Measurements from ENCODE around the gene TCF19. TPM values are rescaled to one million over a fixed set of nuclear protein-coding genes. Genes with fewer than 3 reads are reported as not detected.
A peak's percentile ranks its signal among the peaks of the same experiment; 100 is the strongest.

Gene TCF19
- total RNA-seq, 1 experiment from 2014 or later, result 12.7 TPM

DNA sequence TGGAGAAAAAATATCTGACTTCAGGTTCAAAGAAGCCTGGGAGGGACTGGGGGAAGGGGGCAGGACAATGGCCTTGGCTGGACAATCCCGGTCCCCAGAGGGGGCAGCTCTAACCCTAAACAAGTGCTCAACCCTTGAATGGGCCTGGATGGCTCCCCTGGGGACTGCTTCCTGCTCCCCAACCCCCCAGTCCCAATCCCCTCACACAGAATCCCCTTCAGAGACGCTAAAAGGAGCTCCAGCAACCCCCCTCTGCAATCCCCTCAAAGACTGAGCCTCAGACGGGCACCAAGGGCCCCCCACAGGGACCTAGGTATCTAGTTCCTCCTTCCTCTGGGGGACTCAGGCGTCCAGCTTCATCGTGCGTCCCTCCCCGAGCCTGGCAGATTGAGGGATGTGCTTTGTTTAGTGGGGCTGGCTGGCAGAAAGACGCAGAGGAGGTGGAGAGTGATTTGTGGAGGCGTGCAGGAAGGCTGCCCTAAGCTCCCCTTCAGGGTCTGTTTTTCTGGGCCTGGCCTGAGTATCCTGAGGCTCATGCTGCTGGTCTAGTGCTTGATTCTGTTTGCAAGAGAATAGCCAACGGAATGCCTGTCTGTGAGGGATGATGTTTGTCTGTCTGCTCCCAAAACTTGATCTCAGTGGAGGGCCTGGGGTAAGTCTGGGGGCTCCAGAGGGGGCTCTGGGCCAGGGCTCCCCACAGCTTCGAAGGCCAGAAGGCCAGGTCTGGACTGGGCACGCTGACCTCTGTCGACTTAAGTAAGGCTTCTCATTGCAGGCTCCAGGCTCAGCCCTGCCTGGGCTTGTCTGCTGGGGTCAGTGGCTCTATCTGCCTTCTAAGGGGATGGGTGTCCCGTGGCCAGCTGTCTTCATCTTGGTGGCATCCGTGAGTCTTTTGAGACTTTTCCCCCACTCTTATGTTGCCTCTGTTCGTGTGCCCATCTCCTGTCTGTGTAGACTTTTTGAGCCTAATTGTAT, 13.8 kb downstream of the TCF19 start (continued):
- TF ChIP-seq TCF7 (CRISPR knock-in tag; IDR thresholded peaks at IDR 0.05; ENCODE audit: low read depth) (no peak), RELA (CRISPR knock-in tag; IDR thresholded peaks at IDR 0.05; ENCODE audit: borderline replicate concordance) (no peak), FOXP1 (CRISPR knock-in tag; IDR thresholded peaks at IDR 0.05; ENCODE audit: borderline replicate concordance) (0 out of 2 replicates have a peak, but pooled peaks have one; percentile 4), ZNF671 (CRISPR knock-in tag; IDR thresholded peaks at IDR 0.05) (no peak), RORB (CRISPR knock-in tag; IDR thresholded peaks at IDR 0.05) (no peak), NFE2L1 (CRISPR knock-in tag; IDR thresholded peaks at IDR 0.05) (no peak), ZNF263 (CRISPR knock-in tag; IDR thresholded peaks at IDR 0.05; ENCODE audit: low read depth) (no peak), HMGA2 (CRISPR knock-in tag; IDR thresholded peaks at IDR 0.05) (no peak), ZNF416 (CRISPR knock-in tag; IDR thresholded peaks at IDR 0.05) (no peak), TEAD1 (CRISPR knock-in tag; IDR thresholded peaks at IDR 0.05) (no peak), ZNF396 (CRISPR knock-in tag; IDR thresholded peaks at IDR 0.05; ENCODE audit: borderline replicate concordance) (no peak), GRHL2 (CRISPR knock-in tag; IDR thresholded peaks at IDR 0.05; ENCODE audit: insufficient replicate concordance, severe bottlenecking) (no peak), PRRX2 (CRISPR knock-in tag; IDR thresholded peaks at IDR 0.05) (no peak), EMX1 (CRISPR knock-in tag; IDR thresholded peaks at IDR 0.05) (0 out of 2 replicates have a peak, but pooled peaks have one; percentile 36), JAZF1 (CRISPR knock-in tag; IDR thresholded peaks at IDR 0.05) (no peak), ZNF219 (CRISPR knock-in tag; IDR thresholded peaks at IDR 0.05; ENCODE audit: borderline replicate concordance) (no peak), GABPB1 (CRISPR knock-in tag; IDR thresholded peaks at IDR 0.05) (no peak), KAT7 (CRISPR knock-in tag; IDR thresholded peaks at IDR 0.05; ENCODE audit: borderline replicate concordance) (no peak)
- TF ChIP-seq, protein P1, sequence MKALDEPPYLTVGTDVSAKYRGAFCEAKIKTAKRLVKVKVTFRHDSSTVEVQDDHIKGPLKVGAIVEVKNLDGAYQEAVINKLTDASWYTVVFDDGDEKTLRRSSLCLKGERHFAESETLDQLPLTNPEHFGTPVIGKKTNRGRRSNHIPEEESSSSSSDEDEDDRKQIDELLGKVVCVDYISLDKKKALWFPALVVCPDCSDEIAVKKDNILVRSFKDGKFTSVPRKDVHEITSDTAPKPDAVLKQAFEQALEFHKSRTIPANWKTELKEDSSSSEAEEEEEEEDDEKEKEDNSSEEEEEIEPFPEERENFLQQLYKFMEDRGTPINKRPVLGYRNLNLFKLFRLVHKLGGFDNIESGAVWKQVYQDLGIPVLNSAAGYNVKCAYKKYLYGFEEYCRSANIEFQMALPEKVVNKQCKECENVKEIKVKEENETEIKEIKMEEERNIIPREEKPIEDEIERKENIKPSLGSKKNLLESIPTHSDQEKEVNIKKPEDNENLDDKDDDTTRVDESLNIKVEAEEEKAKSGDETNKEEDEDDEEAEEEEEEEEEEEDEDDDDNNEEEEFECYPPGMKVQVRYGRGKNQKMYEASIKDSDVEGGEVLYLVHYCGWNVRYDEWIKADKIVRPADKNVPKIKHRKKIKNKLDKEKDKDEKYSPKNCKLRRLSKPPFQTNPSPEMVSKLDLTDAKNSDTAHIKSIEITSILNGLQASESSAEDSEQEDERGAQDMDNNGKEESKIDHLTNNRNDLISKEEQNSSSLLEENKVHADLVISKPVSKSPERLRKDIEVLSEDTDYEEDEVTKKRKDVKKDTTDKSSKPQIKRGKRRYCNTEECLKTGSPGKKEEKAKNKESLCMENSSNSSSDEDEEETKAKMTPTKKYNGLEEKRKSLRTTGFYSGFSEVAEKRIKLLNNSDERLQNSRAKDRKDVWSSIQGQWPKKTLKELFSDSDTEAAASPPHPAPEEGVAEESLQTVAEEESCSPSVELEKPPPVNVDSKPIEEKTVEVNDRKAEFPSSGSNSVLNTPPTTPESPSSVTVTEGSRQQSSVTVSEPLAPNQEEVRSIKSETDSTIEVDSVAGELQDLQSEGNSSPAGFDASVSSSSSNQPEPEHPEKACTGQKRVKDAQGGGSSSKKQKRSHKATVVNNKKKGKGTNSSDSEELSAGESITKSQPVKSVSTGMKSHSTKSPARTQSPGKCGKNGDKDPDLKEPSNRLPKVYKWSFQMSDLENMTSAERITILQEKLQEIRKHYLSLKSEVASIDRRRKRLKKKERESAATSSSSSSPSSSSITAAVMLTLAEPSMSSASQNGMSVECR (CRISPR knock-in tag; IDR thresholded peaks at IDR 0.05; ENCODE audit: borderline replicate concordance), result no peak
- TF ChIP-seq, protein P2, sequence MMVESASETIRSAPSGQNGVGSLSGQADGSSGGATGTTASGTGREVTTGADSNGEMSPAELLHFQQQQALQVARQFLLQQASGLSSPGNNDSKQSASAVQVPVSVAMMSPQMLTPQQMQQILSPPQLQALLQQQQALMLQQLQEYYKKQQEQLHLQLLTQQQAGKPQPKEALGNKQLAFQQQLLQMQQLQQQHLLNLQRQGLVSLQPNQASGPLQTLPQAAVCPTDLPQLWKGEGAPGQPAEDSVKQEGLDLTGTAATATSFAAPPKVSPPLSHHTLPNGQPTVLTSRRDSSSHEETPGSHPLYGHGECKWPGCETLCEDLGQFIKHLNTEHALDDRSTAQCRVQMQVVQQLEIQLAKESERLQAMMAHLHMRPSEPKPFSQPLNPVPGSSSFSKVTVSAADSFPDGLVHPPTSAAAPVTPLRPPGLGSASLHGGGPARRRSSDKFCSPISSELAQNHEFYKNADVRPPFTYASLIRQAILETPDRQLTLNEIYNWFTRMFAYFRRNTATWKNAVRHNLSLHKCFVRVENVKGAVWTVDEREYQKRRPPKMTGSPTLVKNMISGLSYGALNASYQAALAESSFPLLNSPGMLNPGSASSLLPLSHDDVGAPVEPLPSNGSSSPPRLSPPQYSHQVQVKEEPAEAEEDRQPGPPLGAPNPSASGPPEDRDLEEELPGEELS (CRISPR knock-in tag; IDR thresholded peaks at IDR 0.05), result peak; percentile 97; the same call in 1 of the 2 replicates
- TF ChIP-seq, protein P3, sequence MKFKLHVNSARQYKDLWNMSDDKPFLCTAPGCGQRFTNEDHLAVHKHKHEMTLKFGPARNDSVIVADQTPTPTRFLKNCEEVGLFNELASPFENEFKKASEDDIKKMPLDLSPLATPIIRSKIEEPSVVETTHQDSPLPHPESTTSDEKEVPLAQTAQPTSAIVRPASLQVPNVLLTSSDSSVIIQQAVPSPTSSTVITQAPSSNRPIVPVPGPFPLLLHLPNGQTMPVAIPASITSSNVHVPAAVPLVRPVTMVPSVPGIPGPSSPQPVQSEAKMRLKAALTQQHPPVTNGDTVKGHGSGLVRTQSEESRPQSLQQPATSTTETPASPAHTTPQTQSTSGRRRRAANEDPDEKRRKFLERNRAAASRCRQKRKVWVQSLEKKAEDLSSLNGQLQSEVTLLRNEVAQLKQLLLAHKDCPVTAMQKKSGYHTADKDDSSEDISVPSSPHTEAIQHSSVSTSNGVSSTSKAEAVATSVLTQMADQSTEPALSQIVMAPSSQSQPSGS (CRISPR knock-in tag; IDR thresholded peaks at IDR 0.05; ENCODE audit: borderline replicate concordance, low read depth), result no peak
- TF ChIP-seq, protein P4, sequence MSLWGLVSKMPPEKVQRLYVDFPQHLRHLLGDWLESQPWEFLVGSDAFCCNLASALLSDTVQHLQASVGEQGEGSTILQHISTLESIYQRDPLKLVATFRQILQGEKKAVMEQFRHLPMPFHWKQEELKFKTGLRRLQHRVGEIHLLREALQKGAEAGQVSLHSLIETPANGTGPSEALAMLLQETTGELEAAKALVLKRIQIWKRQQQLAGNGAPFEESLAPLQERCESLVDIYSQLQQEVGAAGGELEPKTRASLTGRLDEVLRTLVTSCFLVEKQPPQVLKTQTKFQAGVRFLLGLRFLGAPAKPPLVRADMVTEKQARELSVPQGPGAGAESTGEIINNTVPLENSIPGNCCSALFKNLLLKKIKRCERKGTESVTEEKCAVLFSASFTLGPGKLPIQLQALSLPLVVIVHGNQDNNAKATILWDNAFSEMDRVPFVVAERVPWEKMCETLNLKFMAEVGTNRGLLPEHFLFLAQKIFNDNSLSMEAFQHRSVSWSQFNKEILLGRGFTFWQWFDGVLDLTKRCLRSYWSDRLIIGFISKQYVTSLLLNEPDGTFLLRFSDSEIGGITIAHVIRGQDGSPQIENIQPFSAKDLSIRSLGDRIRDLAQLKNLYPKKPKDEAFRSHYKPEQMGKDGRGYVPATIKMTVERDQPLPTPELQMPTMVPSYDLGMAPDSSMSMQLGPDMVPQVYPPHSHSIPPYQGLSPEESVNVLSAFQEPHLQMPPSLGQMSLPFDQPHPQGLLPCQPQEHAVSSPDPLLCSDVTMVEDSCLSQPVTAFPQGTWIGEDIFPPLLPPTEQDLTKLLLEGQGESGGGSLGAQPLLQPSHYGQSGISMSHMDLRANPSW (CRISPR knock-in tag; conservative IDR thresholded peaks at IDR 0.05; ENCODE audit: low read depth), result peak; percentile 76; the same call in 1 of the 2 replicates
- TF ChIP-seq, protein P5, sequence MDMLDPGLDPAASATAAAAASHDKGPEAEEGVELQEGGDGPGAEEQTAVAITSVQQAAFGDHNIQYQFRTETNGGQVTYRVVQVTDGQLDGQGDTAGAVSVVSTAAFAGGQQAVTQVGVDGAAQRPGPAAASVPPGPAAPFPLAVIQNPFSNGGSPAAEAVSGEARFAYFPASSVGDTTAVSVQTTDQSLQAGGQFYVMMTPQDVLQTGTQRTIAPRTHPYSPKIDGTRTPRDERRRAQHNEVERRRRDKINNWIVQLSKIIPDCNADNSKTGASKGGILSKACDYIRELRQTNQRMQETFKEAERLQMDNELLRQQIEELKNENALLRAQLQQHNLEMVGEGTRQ (CRISPR knock-in tag; IDR thresholded peaks at IDR 0.05), result no peak
- TF ChIP-seq, protein P6, sequence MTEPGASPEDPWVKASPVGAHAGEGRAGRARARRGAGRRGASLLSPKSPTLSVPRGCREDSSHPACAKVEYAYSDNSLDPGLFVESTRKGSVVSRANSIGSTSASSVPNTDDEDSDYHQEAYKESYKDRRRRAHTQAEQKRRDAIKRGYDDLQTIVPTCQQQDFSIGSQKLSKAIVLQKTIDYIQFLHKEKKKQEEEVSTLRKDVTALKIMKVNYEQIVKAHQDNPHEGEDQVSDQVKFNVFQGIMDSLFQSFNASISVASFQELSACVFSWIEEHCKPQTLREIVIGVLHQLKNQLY (CRISPR knock-in tag; IDR thresholded peaks at IDR 0.05), result no peak
- TF ChIP-seq, protein P7, sequence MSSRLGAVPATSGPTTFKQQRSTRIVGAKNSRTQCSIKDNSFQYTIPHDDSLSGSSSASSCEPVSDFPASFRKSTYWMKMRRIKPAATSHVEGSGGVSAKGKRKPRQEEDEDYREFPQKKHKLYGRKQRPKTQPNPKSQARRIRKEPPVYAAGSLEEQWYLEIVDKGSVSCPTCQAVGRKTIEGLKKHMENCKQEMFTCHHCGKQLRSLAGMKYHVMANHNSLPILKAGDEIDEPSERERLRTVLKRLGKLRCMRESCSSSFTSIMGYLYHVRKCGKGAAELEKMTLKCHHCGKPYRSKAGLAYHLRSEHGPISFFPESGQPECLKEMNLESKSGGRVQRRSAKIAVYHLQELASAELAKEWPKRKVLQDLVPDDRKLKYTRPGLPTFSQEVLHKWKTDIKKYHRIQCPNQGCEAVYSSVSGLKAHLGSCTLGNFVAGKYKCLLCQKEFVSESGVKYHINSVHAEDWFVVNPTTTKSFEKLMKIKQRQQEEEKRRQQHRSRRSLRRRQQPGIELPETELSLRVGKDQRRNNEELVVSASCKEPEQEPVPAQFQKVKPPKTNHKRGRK (CRISPR knock-in tag; IDR thresholded peaks at IDR 0.05; ENCODE audit: borderline replicate concordance), result no peak

Measured in WTC11 (cell line).